GM23248 (cell line): ENCODE data around the gene ARNT2. TPM values are rescaled to one million over a fixed set of nuclear protein-coding genes. Genes with fewer than 3 reads are reported as not detected.

Source experiments
- DNase-seq: peaks from one replicate; pipeline ENCODE4 v3.0.0-alpha.2; 2015
- H2AFZ ChIP-seq: fragments of 200-600 bp; sonication (generic); 2 replicates; pipeline ENCODE4 v1.6.1; 2016; ENCODE audit warnings: antibody characterized with exemption
- H3F3A ChIP-seq: fragments of 200-600 bp; sonication (generic); 2 replicates; pipeline ENCODE4 v1.6.1; 2016; ENCODE audit warnings: mild to moderate bottlenecking, antibody characterized with exemption, mixed run types; ENCODE audit not compliant: insufficient read depth
- H3K27ac ChIP-seq: fragments of 200-600 bp; sonication (generic); 2 replicates; pipeline ENCODE4 v1.5.1; 2016; ENCODE audit warnings: mild to moderate bottlenecking
- H3K27me3 ChIP-seq: fragments of 200-600 bp; sonication (generic); replicated peaks from 2 replicates; pipeline ENCODE4 v1.6.1; 2016; ENCODE audit warnings: mild to moderate bottlenecking; ENCODE audit not compliant: insufficient read depth
- H3K36me3 ChIP-seq: fragments of 200-600 bp; sonication (generic); 2 replicates; pipeline ENCODE4 v1.6.1; 2016; ENCODE audit warnings: low read depth, mild to moderate bottlenecking
- H3K4me1 ChIP-seq: fragments of 200-600 bp; sonication (generic); 2 replicates; pipeline ENCODE4 v1.6.1; 2016; ENCODE audit warnings: mild to moderate bottlenecking; ENCODE audit not compliant: insufficient read depth
- H3K4me2 ChIP-seq: fragments of 200-600 bp; sonication (generic); one replicate; pipeline ENCODE4 v1.6.1; 2016; ENCODE audit warnings: mild to moderate bottlenecking; ENCODE audit not compliant: unreplicated experiment
- H3K4me3 ChIP-seq: fragments of 200-600 bp; sonication (generic); 2 replicates; pipeline ENCODE4 v1.5.1; 2016; ENCODE audit warnings: mild to moderate bottlenecking
- H3K79me2 ChIP-seq: fragments of 200-600 bp; sonication (generic); 2 replicates; pipeline ENCODE4 v1.6.1; 2016; ENCODE audit warnings: mild to moderate bottlenecking; ENCODE audit not compliant: insufficient read depth
- H3K9ac ChIP-seq: fragments of 200-600 bp; sonication (generic); 2 replicates; pipeline ENCODE4 v1.6.1; 2016; ENCODE audit warnings: mild to moderate bottlenecking
- H3K9me2 ChIP-seq: fragments of 200-600 bp; sonication (generic); 2 replicates; pipeline ENCODE4 v1.6.1; 2016; ENCODE audit warnings: mixed run types, mild to moderate bottlenecking, moderate library complexity; ENCODE audit not compliant: insufficient read depth
- H3K9me3 ChIP-seq: fragments of 200-600 bp; sonication (generic); one replicate; pipeline ENCODE4 v1.6.1; 2017; ENCODE audit warnings: low read depth
- H4K20me1 ChIP-seq: fragments of 200-600 bp; sonication (generic); 2 replicates; pipeline ENCODE4 v1.6.0; 2016; ENCODE audit not compliant: insufficient read depth
- EZH2 ChIP-seq: fragments of 200-600 bp; sonication (generic); IDR thresholded peaks from 2 replicates; pipeline ENCODE4 v1.6.1; 2018; ENCODE audit warnings: antibody characterized with exemption, mild to moderate bottlenecking; ENCODE audit not compliant: insufficient read depth, poor library complexity, severe bottlenecking
- EZH2phosphoT487 ChIP-seq: fragments of 200-600 bp; sonication (generic); IDR thresholded peaks from 2 replicates; pipeline ENCODE4 v1.6.1; 2018; ENCODE audit warnings: antibody characterized with exemption, moderate library complexity, mild to moderate bottlenecking, low read depth; ENCODE audit not compliant: insufficient read depth
- WGBS, 2 experiments: methylation state at CpG; one replicate each; pipeline ENCODE4 v1.1.6; 2015 to 2017; ENCODE audit warnings: low lambda C conversion rate in 2 of 2, low coverage in 1 of 2; ENCODE audit errors: missing lambda C conversion rate in 2 of 2; 5-methylcytosine and 5-hydroxymethylcytosine counted together
- in situ Hi-C: fragments of 300-500 bp; cut with MboI; formaldehyde crosslinking; loops from 2 replicates; pipeline ENCODE4 v1.15.0; 2020
- polyA plus RNA-seq: library from polyadenylated mRNA; unstranded; fragments of >200 nt; fragmentation: Nextera tagmentation; extraction: Ambion mirVana; gene quantifications from 2 replicates; pipeline ENCODE4 v1.2.1, GENCODE V29; 2016
- total RNA-seq: library from RNA; depleted of rRNA; stranded (reverse); fragments of >200 nt; shearing (Covaris generic); gene quantifications from 2 replicates; pipeline ENCODE4 v1.2.3, GENCODE V29; 2014

Gene ARNT2
- total and polyA plus RNA-seq, 2 experiments from 2014 or later: 9.3 to 23.5 TPM

DNA sequence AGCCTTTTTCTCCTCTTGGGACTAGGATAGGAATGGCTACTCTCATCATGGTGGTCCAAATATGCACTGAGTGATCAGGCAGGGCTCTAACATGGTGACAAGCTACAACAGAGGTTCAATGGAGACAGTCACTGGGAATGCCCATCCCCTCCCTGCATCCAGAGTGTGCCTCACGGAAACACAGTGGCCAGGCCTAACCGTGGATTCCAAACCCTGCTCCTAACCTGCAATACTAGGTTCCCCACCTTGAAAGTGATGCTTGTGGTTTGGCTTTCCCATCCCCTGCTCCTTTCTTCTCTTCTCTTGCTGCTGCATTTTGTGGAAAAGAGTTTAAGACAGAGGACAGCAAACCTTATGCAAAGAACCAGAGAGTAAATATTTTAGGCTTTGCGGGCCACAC lies 216.0 kb downstream of the ARNT2 start:
- TF ChIP-seq EZH2phosphoT487: no peak
- Histone ChIP-seq H4K20me1 (no peaks in the 10 kb centered on the region), H3K4me2 (no peak overlapping the region), H3K4me3 (no peak overlapping the region), H3K9ac (no peak overlapping the region), H3K27ac (no peak overlapping the region), H3F3A (peaks cover 23% of the 10 kb centered on the region), H3K9me3 (no peaks in the 10 kb centered on the region), H3K79me2 (no peaks in the 10 kb centered on the region), H3K4me1 (peaks cover 34% of the 10 kb centered on the region), H3K36me3 (no peaks in the 10 kb centered on the region), H2AFZ (peak overlapping the region; percentile 38; the same call in 1 of the 2 replicates), H3K27me3 (no peaks in the 10 kb centered on the region), H3K9me2 (no peaks in the 10 kb centered on the region)
- no peak for DNase-seq
- WGBS, 2 experiments: 98% methylated on average over 3 of the region's 3 CpGs
- in situ Hi-C loops: no loop called here

DNA sequence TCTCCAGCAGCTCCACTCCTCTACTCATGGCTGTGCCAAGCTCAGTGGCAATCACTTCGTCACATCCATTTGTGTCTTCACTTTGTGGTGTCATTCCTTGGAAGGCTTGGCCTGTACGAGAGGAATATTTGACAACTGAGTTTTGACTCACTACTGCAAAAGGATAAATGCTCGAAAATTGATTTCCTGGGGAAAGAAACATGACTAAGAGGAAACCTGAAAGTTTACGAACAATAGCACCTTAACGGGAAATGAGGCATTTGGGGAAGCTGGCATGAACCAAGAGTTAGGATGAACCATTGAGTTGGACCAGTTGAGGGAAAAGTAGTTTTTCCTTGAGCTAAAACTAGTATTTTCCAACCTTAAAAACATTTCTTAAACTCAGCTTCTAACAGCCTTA lies 216.7 kb downstream of the ARNT2 start:
- Histone ChIP-seq H3K4me3 (no peak overlapping the region), H3K9me2 (no peaks in the 10 kb centered on the region), H3K4me1 (peaks cover 30% of the 10 kb centered on the region), H3K27me3 (no peaks in the 10 kb centered on the region), H3K4me2 (no peak overlapping the region), H3K36me3 (no peaks in the 10 kb centered on the region), H3K9ac (no peak overlapping the region), H2AFZ (no peak overlapping the region), H3F3A (peaks cover 23% of the 10 kb centered on the region), H3K9me3 (no peaks in the 10 kb centered on the region), H3K27ac (no peak overlapping the region), H3K79me2 (no peaks in the 10 kb centered on the region), H4K20me1 (no peaks in the 10 kb centered on the region)
- no peak for TF ChIP-seq EZH2phosphoT487
- no peak for TF ChIP-seq EZH2
- in situ Hi-C loops: no loop called here
- DNase-seq: peak; percentile 8
- WGBS, 2 experiments: 83 to 85% methylated on average over 5 of the region's 5 CpGs

DNA sequence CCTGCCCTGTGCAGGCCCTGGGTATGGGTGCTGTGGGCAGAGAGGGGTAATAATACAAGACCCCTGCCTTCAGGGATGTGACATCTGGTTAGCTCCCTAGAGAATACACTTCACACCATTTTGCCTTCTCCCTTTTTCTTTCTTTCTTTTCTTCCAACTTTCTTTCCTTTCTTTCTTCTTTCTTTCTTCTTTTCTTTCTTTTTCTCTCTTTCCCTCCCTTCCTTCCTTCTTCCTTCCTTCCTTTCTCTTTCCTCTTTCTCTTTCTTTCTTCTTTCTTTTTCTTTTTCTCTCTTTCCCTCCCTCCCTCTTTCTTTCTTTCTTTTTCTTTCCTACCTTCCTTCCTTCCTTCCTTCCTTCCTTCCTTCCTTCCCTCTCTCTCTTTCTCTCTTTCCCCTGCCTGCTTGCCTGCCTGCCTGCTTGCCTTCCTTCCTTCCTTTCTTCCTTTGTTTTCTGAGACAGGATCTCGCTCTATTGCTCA lies 222.5 kb downstream of the ARNT2 start:
- no peaks in the 10 kb centered on the region for H4K20me1 ChIP-seq
- H3K4me2 ChIP-seq: no peak overlapping the region
- no peaks in the 10 kb centered on the region for H3K4me1 ChIP-seq
- H3K9me3 ChIP-seq: no peaks in the 10 kb centered on the region
- H3K9ac ChIP-seq: no peak overlapping the region
- no peak overlapping the region for H3K4me3 ChIP-seq
- H3K27ac ChIP-seq: no peak overlapping the region
- no peak for DNase-seq
- no peaks in the 10 kb centered on the region for H3K9me2 ChIP-seq
- H3K36me3 ChIP-seq: no peaks in the 10 kb centered on the region
- 51 to 71% methylated on average over 1 of the region's 1 CpG for WGBS, 2 experiments
- no peaks in the 10 kb centered on the region for H3F3A ChIP-seq
- TF ChIP-seq EZH2phosphoT487 (no peak), EZH2 (no peak)
- no peaks in the 10 kb centered on the region for H3K27me3 ChIP-seq
- in situ Hi-C loops: no loop called here
- no peaks in the 10 kb centered on the region for H3K79me2 ChIP-seq
- no peak overlapping the region for H2AFZ ChIP-seq

DNA sequence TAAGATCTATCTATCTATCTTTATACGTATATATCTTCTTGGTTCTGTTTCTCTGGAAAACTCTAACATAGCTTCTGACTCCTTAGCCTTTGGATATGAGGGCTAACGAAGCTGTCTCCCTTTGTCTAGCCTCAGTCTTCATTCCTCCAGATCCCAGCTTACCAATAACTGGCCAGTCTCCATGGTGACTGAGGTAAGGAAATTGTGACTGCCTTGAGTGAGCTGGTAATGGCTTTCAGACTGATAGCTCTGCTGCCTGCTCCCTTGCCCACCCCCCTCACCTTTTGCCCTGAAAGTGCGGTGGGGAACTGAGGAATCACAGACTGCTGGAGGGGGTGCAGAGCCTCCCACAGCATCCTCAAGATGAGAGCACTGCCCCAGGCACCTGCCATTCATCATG lies 225.2 kb downstream of the ARNT2 start:
- Histone ChIP-seq H3K27me3 (no peaks in the 10 kb centered on the region), H3K36me3 (no peaks in the 10 kb centered on the region), H3F3A (no peaks in the 10 kb centered on the region), H3K79me2 (no peaks in the 10 kb centered on the region), H3K9me2 (no peaks in the 10 kb centered on the region), H3K27ac (no peak overlapping the region), H3K9me3 (no peaks in the 10 kb centered on the region), H2AFZ (no peak overlapping the region), H3K4me3 (no peak overlapping the region), H4K20me1 (no peaks in the 10 kb centered on the region), H3K9ac (no peak overlapping the region), H3K4me2 (no peak overlapping the region), H3K4me1 (no peaks in the 10 kb centered on the region)
- no peak for DNase-seq
- in situ Hi-C loops: no loop called here
- 58 to 75% methylated on average over 3 of the region's 3 CpGs for WGBS, 2 experiments
- TF ChIP-seq EZH2phosphoT487: no peak
- TF ChIP-seq EZH2: no peak

DNA sequence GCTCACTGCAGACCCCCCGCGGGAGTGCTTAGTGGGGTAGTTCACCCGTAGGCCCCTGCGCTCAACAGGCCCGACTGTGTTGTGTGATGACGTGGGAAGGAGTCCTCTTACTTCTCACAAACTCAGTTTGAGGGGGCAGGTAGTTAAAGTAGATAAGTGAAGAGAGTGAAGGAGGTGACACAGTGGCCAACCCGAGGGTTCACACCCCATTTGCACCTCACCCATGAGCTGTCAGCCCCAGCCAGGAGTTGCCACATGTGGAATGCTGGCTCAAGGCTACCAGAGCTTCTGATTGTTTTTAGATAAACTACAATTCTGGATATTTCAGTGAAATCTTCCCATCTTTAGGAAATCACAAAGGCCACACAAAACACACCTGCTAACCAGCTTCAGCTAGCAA lies 226.8 kb downstream of the ARNT2 start:
- no peaks in the 10 kb centered on the region for H3K9me3 ChIP-seq

More for the DNA sequence above, 226.8 kb downstream of the ARNT2 start:
- Histone ChIP-seq H3K27me3 (no peaks in the 10 kb centered on the region), H3K4me2 (no peak overlapping the region), H3K4me1 (no peaks in the 10 kb centered on the region), H4K20me1 (no peaks in the 10 kb centered on the region), H3K79me2 (no peaks in the 10 kb centered on the region), H2AFZ (no peak overlapping the region), H3K36me3 (no peaks in the 10 kb centered on the region), H3K4me3 (no peak overlapping the region), H3K9ac (no peak overlapping the region), H3K27ac (no peak overlapping the region), H3K9me2 (no peaks in the 10 kb centered on the region), H3F3A (no peaks in the 10 kb centered on the region)
- whole genome bisulfite sequencing, 2 experiments: 92 to 95% methylated on average over 7 of the region's 7 CpGs
- no peak for TF ChIP-seq EZH2phosphoT487
- no peak for TF ChIP-seq EZH2
- no peak for DNase-seq
- in situ Hi-C loops: no loop called here
